HG02885 (cell line): ENCODE data around the gene LSM4.
"Not testable (repeated sequence)": the region's sequence is repeated elsewhere in the genome, so short reads cannot be mapped to it uniquely, and the experiment has no call there.

Experiments used
- ATAC-seq: cut with Tn5 transposase; IDR thresholded peaks from one replicate; pipeline ENCODE4 v1.9.1; 2021; ENCODE audit warnings: mild to moderate bottlenecking; ENCODE audit not compliant: unreplicated experiment, poor library complexity

LSM4 gene

DNA sequence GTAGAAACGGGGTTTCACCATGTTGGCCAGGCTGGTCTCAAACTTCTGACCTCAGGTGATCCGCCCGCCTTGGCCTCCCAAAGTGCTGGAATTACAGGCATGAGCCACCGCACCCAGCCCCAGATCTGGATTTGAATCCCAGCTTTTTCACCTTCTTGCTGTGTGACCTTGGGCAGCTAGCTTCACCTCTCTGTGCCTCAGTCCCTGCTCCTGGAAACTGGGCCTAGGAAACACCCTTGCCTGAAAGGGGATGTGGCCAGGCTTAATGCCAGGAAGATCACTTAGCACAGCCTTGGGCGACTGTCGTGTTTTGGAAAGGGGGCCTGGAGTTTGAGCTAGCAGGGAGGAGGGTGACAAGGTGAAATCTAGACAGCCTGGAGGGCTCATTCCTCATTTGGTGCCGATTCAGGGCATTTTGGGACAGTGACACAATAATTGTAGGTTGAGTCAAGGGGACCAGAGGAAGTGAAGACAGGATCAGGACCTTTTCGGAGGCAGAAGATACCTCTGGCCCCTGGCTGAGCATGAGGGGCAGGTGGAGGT, 19.3 kb upstream of the LSM4 start:
- no peak for ATAC-seq

GRCh38 chr19:18340990-18341868, 18.4 kb upstream of the LSM4 start:
- peak; percentile 49 for ATAC-seq

GRCh38 chr19:18340190-18340989, 17.5 kb upstream of the LSM4 start, which contains the start of gene PGPEP1:
TSS of gene PGPEP1 (plus strand) at chr19:18340598. CDS start at chr19:18340682, 84 bp downstream.
- peak; percentile 70 for ATAC-seq

DNA sequence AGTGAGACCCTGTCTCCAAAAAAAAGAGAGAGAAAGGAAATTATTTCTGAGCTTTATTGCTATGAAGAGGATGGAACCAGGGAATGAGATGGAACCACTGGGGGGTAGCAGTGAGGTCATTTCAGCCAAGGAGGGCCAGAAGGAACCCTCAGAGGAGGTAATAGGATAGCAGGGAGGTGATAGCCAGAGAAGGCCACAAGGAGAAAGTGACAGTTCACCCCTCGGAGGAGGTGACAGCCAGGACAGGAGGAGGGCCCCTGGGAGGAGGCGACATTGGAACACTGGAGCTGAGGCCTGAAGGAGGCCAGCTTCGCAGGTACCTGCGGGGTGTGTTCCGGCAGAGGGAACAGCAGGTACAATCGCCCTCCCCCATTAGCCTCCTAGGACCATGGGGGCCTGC, 16.8 kb upstream of the LSM4 start:
- ATAC-seq: no peak

GRCh38 chr19:18338541-18338940, 15.7 kb upstream of the LSM4 start:
- no peak for ATAC-seq

GRCh38 chr19:18336121-18336520, 13.2 kb upstream of the LSM4 start:
- ATAC-seq: no peak

GRCh38 chr19:18333680-18334079, 10.8 kb upstream of the LSM4 start:
- no peak for ATAC-seq

DNA sequence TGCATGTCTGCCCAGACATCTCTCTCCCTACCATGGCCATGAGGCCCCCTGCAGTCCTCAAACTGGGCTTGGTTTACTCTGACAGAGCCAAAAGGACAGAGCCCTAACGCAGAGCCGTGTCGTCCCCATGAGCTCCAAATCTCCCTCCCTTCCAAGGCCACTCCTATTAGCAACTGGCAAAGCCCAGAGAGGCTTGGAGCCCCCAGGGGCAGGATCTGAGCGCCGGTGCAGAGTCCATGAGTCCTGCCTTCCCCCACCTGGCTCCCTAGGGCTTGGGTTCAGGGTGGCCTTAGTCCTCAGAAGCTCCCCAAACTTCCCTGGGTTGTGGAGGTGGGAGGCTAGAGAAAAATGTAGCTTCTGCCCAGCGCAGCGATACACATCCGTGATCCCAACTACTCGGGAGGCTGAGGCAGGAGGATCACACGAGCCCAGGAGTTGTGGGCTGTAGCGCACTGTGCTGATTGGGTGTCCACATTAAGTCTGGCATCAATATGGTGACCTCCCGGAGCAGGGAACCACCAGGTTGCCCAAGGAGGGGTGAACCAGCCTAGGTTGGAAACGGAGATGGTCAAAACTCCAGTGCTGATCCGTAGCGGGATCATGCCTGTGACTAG, 10.1 kb upstream of the LSM4 start:
- no peak for ATAC-seq

GRCh38 chr19:18330868-18331267, 8.0 kb upstream of the LSM4 start:
- ATAC-seq: no peak

DNA sequence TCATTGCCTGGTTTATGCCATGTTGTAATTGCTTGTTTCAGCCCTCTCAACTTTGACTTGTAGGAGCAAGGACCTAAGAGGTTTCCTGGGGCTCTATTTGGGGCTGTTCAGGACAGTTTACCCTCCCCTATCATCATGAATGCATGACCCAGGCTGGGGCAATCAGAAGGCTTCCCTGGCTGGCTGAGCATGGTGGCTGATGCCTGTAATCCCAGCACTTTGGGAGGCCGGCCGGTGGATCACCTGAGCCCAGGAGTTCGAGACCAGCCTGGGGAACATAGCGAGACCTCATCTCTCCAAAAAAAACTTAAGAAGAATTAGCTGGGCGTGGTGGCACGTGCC, 6.1 kb upstream of the LSM4 start:
- ATAC-seq: no peak

DNA sequence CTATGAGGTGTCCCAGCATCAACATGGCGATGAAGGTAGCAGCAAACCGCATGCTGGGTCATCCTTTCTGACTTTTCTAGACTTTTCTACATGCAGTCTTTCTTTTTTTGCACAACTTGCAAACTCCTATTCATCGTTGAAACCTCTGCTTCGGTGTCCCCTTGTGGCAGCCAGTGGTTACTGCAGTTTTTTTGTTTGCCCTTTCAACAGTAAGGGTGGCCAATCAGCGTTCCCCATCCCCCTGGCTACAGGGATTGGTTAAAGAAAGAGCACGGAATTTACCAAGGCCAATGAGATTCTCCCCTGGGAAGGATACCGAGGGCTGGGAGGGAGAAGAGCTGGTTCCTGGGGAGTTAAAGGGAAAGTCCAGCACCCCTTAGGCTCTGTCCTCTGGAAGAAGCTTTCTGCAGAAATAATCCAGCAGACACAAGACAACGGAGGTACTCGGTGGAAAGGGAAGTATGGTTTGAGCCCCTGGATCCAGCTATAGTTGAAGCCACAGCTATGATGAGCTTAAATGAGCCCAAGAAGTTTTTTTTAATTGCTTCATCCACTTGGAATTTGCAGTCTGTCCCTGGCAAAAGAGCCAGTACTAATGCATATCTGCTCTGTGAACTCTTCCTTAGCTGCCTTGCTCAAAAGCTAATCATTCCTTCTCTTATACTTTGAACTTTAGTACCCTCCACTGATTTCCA, 5.6 kb upstream of the LSM4 start:
- peak; percentile 85 for ATAC-seq

DNA sequence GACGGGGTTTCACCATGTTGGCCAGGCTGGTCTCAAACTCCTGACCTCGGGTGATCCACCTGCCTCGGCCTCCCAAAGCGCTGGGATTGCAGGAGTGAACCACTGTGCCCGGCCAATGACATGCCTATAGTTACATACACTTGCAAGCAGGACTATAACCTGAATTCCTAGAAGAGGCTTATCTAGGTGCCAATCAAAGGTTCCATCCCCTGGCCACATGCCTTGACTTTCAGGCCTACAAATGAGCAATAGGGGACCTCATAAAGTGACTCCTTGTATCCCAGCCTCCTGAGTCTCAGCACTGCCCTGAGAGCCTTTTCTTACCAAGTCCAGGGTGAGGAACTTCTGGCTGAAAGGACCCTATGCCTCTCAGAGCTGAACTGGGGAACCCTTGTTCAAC, 3.9 kb upstream of the LSM4 start:
- ATAC-seq: no peak

GRCh38 chr19:18324373-18324731, 1.5 kb upstream of the LSM4 start:
- ATAC-seq: not testable (repeated sequence)

- no peak for ATAC-seq
Observed at GRCh38 chr19:18322318-18322758, 538 bp downstream of the LSM4 start.

GRCh38 chr19:18321734-18322102, 1.2 kb downstream of the LSM4 start:
- ATAC-seq: no peak

GRCh38 chr19:18320865-18321733, 1.8 kb downstream of the LSM4 start:
- no peak for ATAC-seq

- no peak for ATAC-seq
Observed at GRCh38 chr19:18319591-18320135, 3.2 kb downstream of the LSM4 start.

DNA sequence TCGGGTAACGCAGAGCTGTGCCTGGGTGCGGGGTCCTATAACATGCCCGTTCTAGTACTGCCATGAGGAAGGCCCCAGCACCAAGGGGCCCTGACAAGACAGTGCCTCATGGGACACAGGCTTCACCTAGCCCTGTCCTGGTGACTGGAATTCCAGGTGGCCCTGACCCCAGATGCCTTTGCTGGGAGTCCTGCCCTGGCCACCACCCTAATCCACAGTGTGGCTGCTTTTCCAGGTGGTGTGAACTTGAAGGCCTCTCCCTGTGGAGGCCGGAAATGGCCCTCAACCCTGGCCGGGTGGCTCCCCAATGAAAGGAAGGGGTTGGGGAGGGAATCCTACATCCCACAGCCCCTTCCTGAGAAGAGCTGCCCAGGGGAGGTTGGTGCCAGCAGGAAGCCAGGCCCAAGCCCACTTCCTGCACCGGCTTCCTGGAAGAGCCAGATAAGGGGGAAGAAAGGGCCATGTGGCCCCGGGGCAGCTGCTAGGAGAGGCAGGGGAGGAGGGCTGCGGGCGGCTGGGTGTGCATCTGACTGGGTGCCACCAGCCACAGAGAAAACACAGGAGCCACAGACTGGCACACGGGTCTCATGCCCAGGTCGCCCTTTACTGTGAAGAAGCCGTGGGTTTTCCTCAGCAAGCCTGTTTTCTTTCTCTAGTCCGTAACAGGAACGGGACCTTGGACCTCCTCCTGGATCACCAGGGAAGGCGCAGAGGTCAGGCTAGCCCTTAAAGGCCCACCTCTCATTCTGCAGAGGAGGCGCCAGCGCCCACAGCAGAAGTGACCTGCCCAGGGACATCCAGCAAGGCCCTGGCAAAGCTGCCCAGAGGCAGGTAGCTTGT, 4.7 kb downstream of the LSM4 start:
- ATAC-seq: no peak
